ENCODE measurements around the gene ZNF318.

The ZNF318 gene

GRCh38 chr6:43335469-43335868 lies 34.0 kb downstream of the ZNF318 start:
- no peak for DNase-seq (ENCODE audit: low read depth)

- DNase-seq (ENCODE audit: low read depth), result peak; percentile 60
Measured at GRCh38 chr6:43334466-43335095, 34.9 kb downstream of the ZNF318 start.

GRCh38 chr6:43331891-43332290 lies 37.6 kb downstream of the ZNF318 start:
- DNase-seq (ENCODE audit: low read depth), result no peak

- no peak for DNase-seq (ENCODE audit: low read depth)
Measured at GRCh38 chr6:43331470-43331869, 38.0 kb downstream of the ZNF318 start.

- DNase-seq (ENCODE audit: low read depth), result no peak
Measured at GRCh38 chr6:43328528-43328927, 40.9 kb downstream of the ZNF318 start.

DNA sequence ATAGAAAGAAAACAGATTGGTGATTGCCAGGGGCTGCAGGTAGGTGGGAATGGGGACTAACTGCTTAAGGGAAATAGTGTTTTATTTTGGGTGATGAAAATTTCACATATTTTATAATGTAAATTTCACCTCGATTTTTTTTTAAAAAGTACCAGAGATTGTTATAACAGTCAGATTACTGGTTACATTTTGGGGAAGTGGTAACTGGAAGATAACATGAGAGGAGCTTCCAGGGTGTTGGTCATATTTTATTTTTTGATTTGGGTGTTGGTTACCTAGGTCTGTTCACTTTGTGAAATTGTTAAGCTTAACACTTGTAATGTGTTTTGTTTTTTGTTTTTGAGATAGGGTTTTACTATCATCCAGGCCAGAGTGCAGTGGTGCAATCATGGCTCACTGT lies 43.6 kb downstream of the ZNF318 start:
- no peak for DNase-seq (ENCODE audit: low read depth)

- no peak for DNase-seq (ENCODE audit: low read depth)
Measured at GRCh38 chr6:43318011-43318410, 51.4 kb downstream of the ZNF318 start.

- no peak for DNase-seq (ENCODE audit: low read depth)
Measured at GRCh38 chr6:43313813-43314212, 55.6 kb downstream of the ZNF318 start.

GRCh38 chr6:43311666-43312065 lies 57.8 kb downstream of the ZNF318 start:
- DNase-seq (ENCODE audit: low read depth), result no peak

- DNase-seq (ENCODE audit: low read depth), result no peak
Measured at GRCh38 chr6:43310624-43311023, 58.8 kb downstream of the ZNF318 start.

DNA sequence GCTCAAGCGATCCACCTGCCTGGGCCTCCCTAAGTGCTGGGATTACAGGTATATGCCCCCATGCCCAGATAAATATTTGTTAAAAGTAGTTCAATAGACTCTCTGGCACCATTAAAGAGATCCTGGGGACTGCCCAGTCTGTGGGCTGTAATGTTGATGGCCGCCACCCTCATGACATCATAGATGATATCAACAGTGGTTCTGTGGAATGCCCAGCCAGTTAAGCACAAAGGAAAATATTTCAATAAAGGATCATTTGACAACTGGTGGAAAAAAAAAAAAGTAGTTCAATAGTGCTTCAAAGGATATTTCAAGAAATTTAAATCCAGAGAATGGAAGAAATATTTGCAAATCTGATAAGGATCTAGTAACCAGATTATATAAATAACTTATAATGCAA lies 59.3 kb downstream of the ZNF318 start:
- DNase-seq (ENCODE audit: low read depth), result no peak

DNA sequence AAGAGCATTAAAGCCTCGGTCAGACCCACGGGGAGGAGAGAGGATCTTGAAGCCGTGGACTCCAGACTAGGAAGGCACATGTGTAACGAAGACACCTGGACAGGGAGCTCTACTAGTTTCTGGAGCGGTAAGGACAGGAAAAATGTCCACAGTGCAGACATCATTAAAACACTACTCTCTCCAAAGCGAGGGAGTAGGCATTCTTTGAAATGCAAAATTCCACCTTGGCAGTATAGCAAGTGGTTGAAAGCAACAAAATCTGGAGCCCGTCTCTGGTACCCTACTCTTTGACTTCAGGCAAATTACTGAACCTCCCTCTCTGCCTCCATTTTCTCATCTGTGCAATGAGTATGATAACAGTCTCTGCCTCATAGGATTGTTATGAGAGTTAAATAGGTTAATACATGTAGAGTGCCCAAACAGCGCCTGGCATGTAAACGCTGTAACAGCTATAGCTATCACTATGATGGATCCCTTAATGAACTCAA lies 60.4 kb downstream of the ZNF318 start:
- DNase-seq (ENCODE audit: low read depth), result no peak

- DNase-seq (ENCODE audit: low read depth), result no peak
Measured at GRCh38 chr6:43308101-43308989, 61.1 kb downstream of the ZNF318 start, which contains the start of gene CRIP3. CRIP3 (minus strand) TSS chr6:43308826; CDS start chr6:43308792, 34 bp downstream.

DNA sequence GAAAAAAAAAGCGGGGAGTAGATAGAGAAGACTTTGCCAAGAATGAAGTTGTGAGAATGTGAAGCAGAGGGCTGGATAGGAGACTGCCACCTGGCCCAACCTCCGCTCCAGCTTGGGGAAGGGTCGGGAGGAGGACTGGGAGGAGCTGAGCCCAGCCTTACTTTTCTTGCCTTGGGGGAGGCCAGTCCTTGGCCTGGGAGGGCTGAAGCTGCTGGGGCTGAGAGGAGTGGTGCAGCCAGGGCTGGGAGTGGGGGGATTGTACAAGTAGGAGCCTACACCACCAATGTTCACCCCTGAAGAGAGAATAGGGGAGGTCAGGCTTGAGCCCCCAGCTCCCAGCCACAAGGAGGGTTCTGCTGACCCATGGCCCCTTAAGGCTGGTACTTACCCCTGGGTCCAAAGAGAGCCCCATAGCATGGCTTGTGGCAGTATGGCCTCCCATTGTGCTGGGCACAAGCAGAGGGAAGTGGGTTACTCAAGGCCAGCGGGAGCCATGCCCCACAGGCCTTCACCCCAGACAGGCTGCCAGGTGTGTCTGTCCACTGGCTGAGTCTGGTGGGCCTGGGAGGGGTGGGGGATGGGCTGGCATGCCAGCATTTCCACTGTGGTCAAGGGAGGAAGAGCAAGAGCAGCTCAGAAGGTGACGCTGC lies 61.9 kb downstream of the ZNF318 start:
- no peak for DNase-seq (ENCODE audit: low read depth)

DNA sequence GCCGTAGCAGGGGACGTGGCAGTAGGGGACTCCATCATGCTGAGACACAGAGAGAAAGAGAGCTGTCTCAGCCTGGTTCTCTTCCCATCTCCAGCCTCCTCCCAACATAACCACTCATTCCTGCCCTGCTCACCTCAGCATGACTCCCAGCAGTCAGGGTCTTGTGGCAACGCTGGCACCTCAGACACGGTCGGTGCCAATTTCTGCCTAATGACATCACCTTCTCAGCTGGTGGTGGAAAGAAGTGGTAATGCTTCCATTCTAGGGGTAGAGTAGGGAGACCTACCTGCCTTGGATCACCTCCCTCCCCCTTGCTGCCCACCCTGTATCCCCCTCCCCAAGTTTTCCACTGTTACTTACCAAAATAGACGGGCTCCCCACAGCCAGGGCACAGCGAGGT lies 63.4 kb downstream of the ZNF318 start:
- DNase-seq (ENCODE audit: low read depth), result no peak

- no peak for DNase-seq (ENCODE audit: low read depth)
Measured at GRCh38 chr6:43304882-43305281, 64.6 kb downstream of the ZNF318 start.

- DNase-seq (ENCODE audit: low read depth), result no peak
Measured at GRCh38 chr6:43304361-43304760, 65.1 kb downstream of the ZNF318 start.

GRCh38 chr6:43303751-43304331 lies 65.6 kb downstream of the ZNF318 start:
- no peak for DNase-seq (ENCODE audit: low read depth)

DNA sequence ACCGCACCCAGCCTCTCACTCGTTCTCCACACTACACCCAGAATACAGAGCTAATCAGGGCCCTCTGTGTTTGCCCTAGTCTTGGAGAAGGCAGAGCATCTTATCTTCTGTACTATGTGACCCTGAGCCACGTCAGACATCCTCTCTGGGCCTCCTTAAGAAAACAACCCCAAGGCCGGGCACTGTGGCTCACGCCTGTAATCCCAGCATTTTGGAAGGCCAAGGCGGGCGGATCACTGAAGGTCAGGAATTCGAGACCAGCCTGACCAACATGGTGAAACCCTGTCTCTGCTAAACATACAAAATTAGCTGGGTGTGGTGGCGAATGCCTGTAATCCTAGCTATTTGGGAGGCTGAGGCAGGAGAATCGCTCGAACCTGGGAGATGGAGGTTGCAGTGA lies 66.4 kb downstream of the ZNF318 start:
- peak; percentile 9 for DNase-seq (ENCODE audit: low read depth)

GRCh38 chr6:43302126-43302525 lies 67.3 kb downstream of the ZNF318 start:
- no peak for DNase-seq (ENCODE audit: low read depth)

DNA sequence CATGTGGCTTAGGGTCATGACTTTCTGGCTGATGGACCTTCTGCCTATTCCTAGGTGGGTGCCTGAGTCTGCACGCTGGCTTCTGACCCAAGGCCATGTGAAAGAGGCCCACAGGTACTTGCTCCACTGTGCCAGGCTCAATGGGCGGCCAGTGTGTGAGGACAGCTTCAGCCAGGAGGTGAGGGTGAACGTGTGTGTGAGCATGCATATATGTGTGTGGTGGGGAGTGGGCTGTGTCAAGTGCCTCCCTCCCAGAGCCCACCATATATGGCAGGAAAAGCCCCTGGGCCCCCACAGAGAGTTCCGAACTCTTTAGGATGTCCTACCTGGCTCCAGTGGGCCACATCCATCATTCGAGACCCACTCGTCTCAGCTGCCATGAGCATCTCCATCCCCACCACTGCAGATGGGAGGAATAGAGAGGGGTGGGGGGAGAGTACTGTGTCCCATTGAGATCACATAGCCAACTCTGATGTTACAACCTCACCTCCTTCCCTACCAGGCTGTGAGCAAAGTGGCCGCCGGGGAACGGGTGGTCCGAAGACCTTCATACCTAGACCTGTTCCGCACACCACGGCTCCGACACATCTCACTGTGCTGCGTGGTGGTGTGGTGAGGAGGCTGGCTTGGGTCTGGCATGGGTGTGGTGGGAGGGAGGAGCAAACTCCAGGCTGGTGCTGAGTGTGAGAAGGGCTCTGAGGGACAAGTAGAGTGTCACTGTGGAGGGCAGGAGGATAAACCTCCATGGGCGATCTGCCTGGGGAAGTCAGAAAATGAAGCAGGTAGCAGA lies 68.2 kb downstream of the ZNF318 start:
- no peak for DNase-seq (ENCODE audit: low read depth)
